Testis (tissue), 2 donors: Measurements from ENCODE around the gene SPIB.

Experiments used
- POLR2A ChIP-seq: fragments of 450-650 bp; IDR thresholded peaks from one replicate; pipeline ENCODE4 v1.6.1; 2017; ENCODE audit warnings: antibody characterized with exemption, mild to moderate bottlenecking, moderate library complexity
- TF ChIP-seq, protein P1 (sequence below), 3 experiments: fragments of 450-650 bp in 2 of 3; fragments of 200-600 bp in 1 of 3; sonication (generic) in 1 of 3; IDR thresholded peaks; one replicate each; pipeline ENCODE4 v1.5.1; 2016 to 2019; ENCODE audit warnings: antibody characterized with exemption in 3 of 3, mild to moderate bottlenecking in 2 of 3, moderate library complexity in 1 of 3

DNA sequence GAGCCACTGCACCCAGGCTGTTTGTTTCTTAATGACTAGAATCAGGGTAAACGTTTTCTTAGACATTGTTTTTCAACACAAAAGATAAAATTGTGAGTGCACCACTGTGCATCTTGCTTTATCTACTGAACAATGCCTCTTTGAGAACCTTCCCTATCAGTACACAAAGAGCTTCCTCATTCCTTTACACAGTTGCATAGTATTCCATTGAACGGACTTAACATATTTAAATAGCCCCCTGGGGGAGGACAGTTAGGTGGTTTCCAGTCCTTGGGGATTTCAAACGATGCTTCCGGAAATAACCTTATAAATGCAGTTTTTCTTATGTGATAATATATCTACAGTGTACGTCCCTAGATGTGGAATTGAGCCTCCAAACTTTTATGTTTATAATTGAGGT is 26.0 kb upstream of the SPIB start:
- TF ChIP-seq, protein P1, sequence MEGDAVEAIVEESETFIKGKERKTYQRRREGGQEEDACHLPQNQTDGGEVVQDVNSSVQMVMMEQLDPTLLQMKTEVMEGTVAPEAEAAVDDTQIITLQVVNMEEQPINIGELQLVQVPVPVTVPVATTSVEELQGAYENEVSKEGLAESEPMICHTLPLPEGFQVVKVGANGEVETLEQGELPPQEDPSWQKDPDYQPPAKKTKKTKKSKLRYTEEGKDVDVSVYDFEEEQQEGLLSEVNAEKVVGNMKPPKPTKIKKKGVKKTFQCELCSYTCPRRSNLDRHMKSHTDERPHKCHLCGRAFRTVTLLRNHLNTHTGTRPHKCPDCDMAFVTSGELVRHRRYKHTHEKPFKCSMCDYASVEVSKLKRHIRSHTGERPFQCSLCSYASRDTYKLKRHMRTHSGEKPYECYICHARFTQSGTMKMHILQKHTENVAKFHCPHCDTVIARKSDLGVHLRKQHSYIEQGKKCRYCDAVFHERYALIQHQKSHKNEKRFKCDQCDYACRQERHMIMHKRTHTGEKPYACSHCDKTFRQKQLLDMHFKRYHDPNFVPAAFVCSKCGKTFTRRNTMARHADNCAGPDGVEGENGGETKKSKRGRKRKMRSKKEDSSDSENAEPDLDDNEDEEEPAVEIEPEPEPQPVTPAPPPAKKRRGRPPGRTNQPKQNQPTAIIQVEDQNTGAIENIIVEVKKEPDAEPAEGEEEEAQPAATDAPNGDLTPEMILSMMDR (IDR thresholded peaks at IDR 0.05), result no peak
- TF ChIP-seq POLR2A, result no peak
